HUES48 (cell line): Measurements from ENCODE around the gene UMAD1.

Source experiments
- H3K27ac ChIP-seq: one replicate; pipeline ENCODE4 v1.7.0; 2013; ENCODE audit warnings: low read depth, low read length, inconsistent platforms
- H3K27me3 ChIP-seq: 2 replicates; pipeline ENCODE4 v1.6.1; 2013; ENCODE audit warnings: mild to moderate bottlenecking, low read length; ENCODE audit not compliant: control insufficient read depth, insufficient read depth
- H3K36me3 ChIP-seq: 2 replicates; pipeline ENCODE4 v1.6.1; 2013; ENCODE audit warnings: low read length; ENCODE audit not compliant: control insufficient read depth, insufficient read depth
- H3K4me1 ChIP-seq: 2 replicates; pipeline ENCODE4 v1.6.1; 2013; ENCODE audit warnings: mild to moderate bottlenecking, low read length; ENCODE audit not compliant: control insufficient read depth, insufficient read depth
- H3K4me3 ChIP-seq: 2 replicates; pipeline ENCODE4 v1.5.1; 2013; ENCODE audit warnings: mild to moderate bottlenecking, low read depth, low read length
- H3K9ac ChIP-seq: 2 replicates; pipeline ENCODE4 v1.6.1; 2013; ENCODE audit warnings: mild to moderate bottlenecking, low read depth, low read length, moderate library complexity
- H3K9me3 ChIP-seq: 2 replicates; pipeline ENCODE4 v1.6.1; 2013; ENCODE audit warnings: low read length; ENCODE audit not compliant: control insufficient read depth, insufficient read depth

The UMAD1 gene

DNA sequence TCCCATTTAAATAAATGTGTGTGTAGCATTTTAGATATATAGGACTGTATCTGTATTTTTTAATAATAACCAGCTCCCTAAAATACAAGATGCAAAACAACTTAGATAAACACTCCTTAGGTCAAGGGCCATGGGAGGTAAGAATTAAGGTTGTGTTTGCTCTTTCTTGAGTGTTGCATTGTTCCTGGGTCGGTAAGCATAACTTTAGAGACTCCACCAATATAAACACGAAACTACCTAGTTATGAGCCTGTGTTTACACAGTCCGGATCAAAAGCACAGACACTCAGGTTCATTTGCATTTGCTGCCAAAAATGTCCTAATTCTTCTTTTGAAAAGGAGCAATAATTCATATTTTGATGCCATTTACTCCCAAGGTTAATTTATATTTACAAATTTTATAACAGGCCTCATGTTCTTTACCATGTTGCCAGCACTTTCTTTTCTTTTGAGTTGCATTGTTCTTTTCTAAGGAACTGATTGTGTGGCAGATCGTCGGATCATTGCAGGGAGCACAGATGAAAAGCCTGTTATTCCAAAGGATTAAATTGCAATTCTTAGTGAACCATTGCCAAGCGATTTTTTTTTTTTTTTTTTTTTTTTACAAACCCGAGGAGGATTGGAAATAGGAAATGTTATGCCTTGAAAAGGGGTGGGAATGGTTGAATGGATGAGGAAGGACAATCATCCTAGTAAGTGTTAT is 282.3 kb downstream of the UMAD1 start:
- H3K4me3 ChIP-seq: no peak overlapping the region
- no peaks in the 10 kb centered on the region for H3K9me3 ChIP-seq
- H3K27ac ChIP-seq: peak overlapping the region; percentile 36
- peaks cover 58% of the 10 kb centered on the region for H3K4me1 ChIP-seq
- H3K27me3 ChIP-seq: no peaks in the 10 kb centered on the region
- H3K9ac ChIP-seq: no peak overlapping the region
- no peaks in the 10 kb centered on the region for H3K36me3 ChIP-seq

DNA sequence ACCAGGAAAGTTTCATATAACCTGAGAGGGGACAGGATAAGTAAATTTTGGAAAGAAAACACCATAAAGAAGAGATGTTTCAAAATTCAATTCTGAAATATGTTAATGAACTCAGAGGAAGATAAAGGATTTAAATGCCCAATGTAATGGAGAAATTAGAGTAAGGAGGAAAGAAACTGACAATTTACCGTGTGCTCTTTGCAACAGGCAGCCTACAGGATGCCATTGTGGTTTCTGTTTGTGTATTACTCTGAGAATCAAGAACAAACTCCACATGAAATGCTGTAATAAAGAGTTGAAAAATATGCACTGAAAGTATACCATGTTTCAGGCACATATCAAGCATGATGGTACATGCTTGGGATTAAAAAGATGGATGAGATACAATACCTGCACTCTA is 283.3 kb downstream of the UMAD1 start:
- Histone ChIP-seq H3K4me1 (peaks cover 48% of the 10 kb centered on the region), H3K9ac (no peak overlapping the region), H3K27me3 (no peaks in the 10 kb centered on the region), H3K36me3 (no peaks in the 10 kb centered on the region), H3K27ac (no peak overlapping the region), H3K9me3 (no peaks in the 10 kb centered on the region), H3K4me3 (no peak overlapping the region)

DNA sequence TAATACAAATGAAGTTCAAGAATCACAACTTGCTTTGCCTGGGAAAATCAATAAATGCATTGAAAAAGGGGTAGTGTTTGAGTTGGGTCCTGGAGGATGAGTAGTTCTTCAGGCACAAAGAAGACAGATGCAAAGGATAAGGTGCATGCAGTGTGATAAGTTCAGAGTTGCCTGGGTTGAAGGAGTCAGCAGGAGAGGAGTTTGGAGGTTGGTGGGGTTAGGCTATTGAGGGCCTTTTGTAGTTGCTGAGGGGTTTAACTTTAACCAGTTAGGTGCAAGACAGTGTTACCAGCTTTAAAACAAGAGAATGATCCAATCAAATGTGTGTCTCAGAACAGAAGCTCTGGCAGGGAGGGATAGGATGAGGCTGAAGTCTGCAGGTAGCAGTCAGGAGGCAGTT is 283.8 kb downstream of the UMAD1 start:
- H3K4me3 ChIP-seq: no peak overlapping the region
- H3K9ac ChIP-seq: no peak overlapping the region
- no peaks in the 10 kb centered on the region for H3K9me3 ChIP-seq
- H3K27me3 ChIP-seq: no peaks in the 10 kb centered on the region
- H3K4me1 ChIP-seq: peaks cover 43% of the 10 kb centered on the region
- no peaks in the 10 kb centered on the region for H3K36me3 ChIP-seq
- H3K27ac ChIP-seq: no peak overlapping the region
